ENCODE data around the gene POLE. TPM values are rescaled to one million over a fixed set of nuclear protein-coding genes. Genes with fewer than 3 reads are reported as not detected.

Gene POLE
- total RNA-seq, 4 donors from 2014 or later = 15.8 to 60.8 (median 27.1) TPM

DNA sequence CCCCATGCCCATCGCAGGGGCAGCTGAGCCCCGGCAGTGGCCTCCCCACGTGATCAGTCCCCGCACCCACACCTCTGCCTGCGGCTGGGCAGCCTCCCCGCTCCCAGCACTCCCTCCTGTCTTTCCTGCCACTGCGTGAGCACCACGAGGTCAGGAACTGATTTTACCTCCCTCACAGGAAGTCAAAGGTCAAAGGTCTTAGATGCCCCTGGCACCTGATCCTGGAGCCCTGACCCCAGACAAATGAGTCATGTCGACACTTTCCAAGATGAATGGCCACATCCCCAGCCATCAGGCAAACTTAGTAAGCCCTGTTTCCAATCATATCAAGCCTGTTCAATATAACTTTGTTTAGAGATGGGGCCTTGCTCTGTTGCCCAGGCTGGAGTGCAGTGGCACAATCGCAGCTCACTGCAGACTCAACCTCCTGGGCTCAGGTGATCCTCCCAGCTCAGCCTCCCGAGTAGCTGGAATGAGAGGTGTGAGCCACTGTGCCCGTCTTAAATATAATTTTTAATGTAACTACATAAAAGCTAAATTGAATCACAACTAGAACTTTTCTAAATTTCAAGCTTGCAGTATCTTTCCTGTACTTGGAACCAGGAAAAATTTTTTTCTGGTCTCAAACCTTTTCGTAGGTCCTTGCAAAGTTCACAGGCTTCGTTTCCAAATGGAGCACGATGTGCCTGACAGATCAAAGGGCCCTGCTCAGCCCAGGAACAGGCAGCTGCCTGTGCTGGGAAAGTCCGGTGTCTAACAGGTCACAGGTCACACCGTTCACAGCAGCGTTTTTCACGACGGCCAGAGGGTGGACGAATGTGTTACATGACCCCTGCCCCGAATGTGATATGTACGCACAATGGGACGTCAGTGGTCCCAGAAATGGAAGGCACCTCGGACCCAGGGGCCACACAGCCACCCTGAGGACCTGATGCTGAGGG is 78.6 kb downstream of the POLE start:
- DNase-seq (ENCODE audit: low spot score) (no peak), ATAC-seq (ENCODE audit: low FRiP score) (no peak)
- no peak for TF ChIP-seq CTCF (IDR thresholded peaks at IDR 0.05)

DNA sequence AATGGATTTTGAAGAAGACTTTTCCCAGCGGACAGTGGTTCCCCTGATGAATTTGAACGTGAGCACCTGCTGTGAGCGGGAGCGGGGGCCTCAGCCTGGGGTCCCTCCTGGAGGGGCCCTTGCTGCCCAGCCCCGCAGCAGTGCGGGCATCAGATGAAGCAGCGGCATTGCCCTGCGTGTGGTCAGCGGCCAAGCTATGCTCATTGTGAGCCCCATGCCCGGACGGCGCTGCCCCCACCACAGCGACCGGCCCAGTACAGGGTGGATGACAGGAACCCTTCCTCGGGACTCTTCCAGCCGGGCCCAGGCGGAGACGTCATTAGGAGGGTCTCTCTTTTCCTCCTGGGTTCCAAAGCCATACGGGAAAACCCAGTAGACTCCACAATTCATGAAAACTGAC is 80.2 kb downstream of the POLE start:
- ATAC-seq (ENCODE audit: low FRiP score) (no peak), DNase-seq (ENCODE audit: low spot score) (no peak)
- TF ChIP-seq CTCF (IDR thresholded peaks at IDR 0.05) = no peak

GRCh38 chr12:132606466-132606865 is 80.7 kb downstream of the POLE start:
- TF ChIP-seq CTCF (IDR thresholded peaks at IDR 0.05) = no peak
- DNase-seq (ENCODE audit: low spot score) (no peak), ATAC-seq (ENCODE audit: low FRiP score) (no peak)

GRCh38 chr12:132605892-132606291 is 81.2 kb downstream of the POLE start:
- TF ChIP-seq CTCF (IDR thresholded peaks at IDR 0.05) = no peak
- no peak for ATAC-seq (ENCODE audit: low FRiP score)
- no peak for DNase-seq (ENCODE audit: low spot score)

- no peak for TF ChIP-seq CTCF (IDR thresholded peaks at IDR 0.05)
- no peak for DNase-seq (ENCODE audit: low spot score)
Measured at GRCh38 chr12:132604668-132605441, 82.3 kb downstream of the POLE start.

GRCh38 chr12:132604151-132604618 is 83.0 kb downstream of the POLE start:
- DNase-seq (ENCODE audit: low spot score) (no peak), ATAC-seq (ENCODE audit: low FRiP score) (no peak)
- TF ChIP-seq CTCF (IDR thresholded peaks at IDR 0.05) = no peak

More at GRCh38 chr12:132604668-132605441, 82.3 kb downstream of the POLE start:
- ATAC-seq (ENCODE audit: low FRiP score) = no peak

Data from omental fat pad (tissue), 4 donors.